Psoas muscle (tissue), 8 donors: Measurements from ENCODE around the gene SLC2A8. TPM values are rescaled to one million over a fixed set of nuclear protein-coding genes. Genes with fewer than 3 reads are reported as not detected.

ENCODE experiments used
- ATAC-seq, 4 donors: fragments of 200-7000 bp; cut with Tn5 transposase; one replicate each; pipeline ENCODE4 v1.9.1; 2020; ENCODE audit warnings: moderate library complexity in 3 of 4, mild to moderate bottlenecking in 2 of 4
- DNase-seq, 2 donors: peaks; one replicate each; pipeline ENCODE4 v3.0.0-alpha.2; 2020
- H3K27ac ChIP-seq: fragments of 200-600 bp; one replicate; pipeline ENCODE4 v1.8.0; 2022
- H3K27me3 ChIP-seq, 3 donors: fragments of 200-600 bp in 1 of 3; one replicate each; pipeline versions ENCODE4 v1.6.1 to v1.8.0; 2013 to 2022; ENCODE audit warnings: low read length in 2 of 3, mild to moderate bottlenecking in 2 of 3, moderate library complexity in 1 of 3; ENCODE audit not compliant: insufficient read depth in 3 of 3
- H3K36me3 ChIP-seq, 2 donors: fragments of 200-600 bp in 1 of 2; one replicate each; pipeline versions ENCODE4 v1.6.1 to v1.8.0; 2013 to 2022; ENCODE audit warnings: low read depth in 1 of 2, mild to moderate bottlenecking in 1 of 2, moderate library complexity in 1 of 2; ENCODE audit not compliant: insufficient read depth in 1 of 2
- H3K4me1 ChIP-seq: fragments of 200-600 bp; one replicate; pipeline ENCODE4 v1.8.0; 2022
- H3K4me3 ChIP-seq: fragments of 200-600 bp; one replicate; pipeline ENCODE4 v1.8.0; 2022; ENCODE audit warnings: mild to moderate bottlenecking
- H3K9me3 ChIP-seq: fragments of 200-600 bp; one replicate; pipeline ENCODE4 v1.8.0; 2022
- WGBS, 3 donors: extraction: QIAGEN DNeasy Blood & Tissue Kit; methylation state at CpG; one replicate each; pipeline versions ENCODE4 v1.1.6 to v1.1.7; 2013; 5-methylcytosine and 5-hydroxymethylcytosine counted together
- intact Hi-C, 2 donors: fragments of 100-400 bp; cut with DNase I; formaldehyde crosslinking; loops; one replicate each; pipeline versions ENCODE4 v1.11.0 to v1.14.2; 2022
- polyA plus RNA-seq, 3 donors: library from polyadenylated mRNA; stranded (reverse); fragments of 200-250 nt; gene quantifications; one replicate each; pipeline ENCODE4 v1.2.3, GENCODE V29; 2013
- total RNA-seq, 4 donors: library from RNA; stranded (reverse); fragmentation: NEBNext Ultra II Directional in 2 of 4; extraction: Animal tissue kit (Norgen Biotek cat#: 25700) in 2 of 4; gene quantifications; one replicate each; pipeline versions ENCODE4 v1.2.1 to v1.2.4, GENCODE V29; 2021 to 2023
- TF ChIP-seq, protein P1 (sequence below): fragments of 200-600 bp; IDR thresholded peaks from one replicate; pipeline ENCODE4 v1.8.0; 2022; ENCODE audit warnings: antibody characterized with exemption
- donor health status: healthy with polysubstance abuse.
- donor health status: DM: no; HTN: no; CAD: no; lungs with moderate emphysema.
- donor health status: Bipolar disorder and iron deficiency.
- donor health status: healthy.
- donor health status: DM: yes; HTN: yes; CAD: no.
- donor health status: DM: no; HTN: no; CAD: no.
- donor health status: DM: no; HTN: no; CAD: no.
- donor health status: DM: yes; HTN: yes; CAD: no.

Gene SLC2A8
- total and polyA plus RNA-seq, 7 donors = 13.2 to 20.3 (median 16.3) TPM

DNA sequence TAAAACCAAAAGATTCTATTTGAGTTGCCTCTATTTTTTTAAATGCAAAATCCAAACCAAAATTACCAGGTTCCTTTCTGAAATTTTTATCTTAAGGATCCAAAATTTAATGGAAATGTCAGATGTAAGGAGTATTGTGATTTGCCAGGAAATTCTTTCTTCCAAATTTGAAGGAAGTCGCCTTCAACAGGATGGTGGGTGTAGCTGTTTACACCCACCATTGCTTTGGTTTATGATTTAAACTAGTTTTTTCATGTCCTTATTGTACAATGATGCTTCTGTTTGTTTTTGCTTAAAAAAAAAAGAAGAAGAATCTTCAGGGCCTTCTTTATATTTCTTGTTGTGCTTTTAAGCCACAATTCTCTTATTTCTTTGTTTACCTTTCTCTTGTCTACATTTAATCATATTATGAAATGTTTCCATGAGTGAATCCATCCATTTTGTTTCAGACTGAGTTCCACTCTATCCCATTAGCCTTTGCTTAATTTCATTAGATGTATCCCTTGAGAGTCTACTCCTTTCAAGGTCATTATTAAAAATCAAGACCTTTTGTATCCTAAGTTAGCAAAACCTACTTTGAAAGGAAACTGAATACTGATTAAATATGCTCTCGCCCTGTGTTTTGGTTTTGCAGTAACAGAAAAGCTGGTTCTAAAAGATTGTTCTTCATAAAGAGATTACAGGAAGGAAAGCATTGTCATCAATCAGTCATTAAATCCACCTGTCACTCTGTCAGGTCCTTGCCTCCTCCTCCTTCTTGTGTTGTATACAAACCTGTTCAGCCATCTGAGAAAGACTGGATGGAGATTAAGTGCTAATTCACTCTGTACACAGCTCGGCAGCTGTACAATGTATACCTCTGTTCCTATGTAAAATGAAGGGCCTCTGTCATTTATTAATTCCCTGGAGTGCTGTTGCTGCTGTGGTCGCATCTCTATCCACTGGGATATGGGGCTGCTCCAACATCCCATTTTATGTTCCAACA is 45.5 kb upstream of the SLC2A8 start:
- Histone ChIP-seq H3K36me3 (peaks cover 0 to 16% of the 10 kb centered on the region in 2 donors), H3K4me1 (peaks cover 10% of the 10 kb centered on the region), H3K27me3 (no peaks in the 10 kb centered on the region), H3K27ac (peak overlapping the region; percentile 78), H3K4me3 (no peak overlapping the region), H3K9me3 (no peaks in the 10 kb centered on the region)
- ATAC-seq = no peak
- no peak for DNase-seq
- intact Hi-C loops = no loop called here
- WGBS, 3 donors = 78 to 83% (median 79%) methylated on average over 4 of the region's 4 CpGs
- TF ChIP-seq, protein P1, sequence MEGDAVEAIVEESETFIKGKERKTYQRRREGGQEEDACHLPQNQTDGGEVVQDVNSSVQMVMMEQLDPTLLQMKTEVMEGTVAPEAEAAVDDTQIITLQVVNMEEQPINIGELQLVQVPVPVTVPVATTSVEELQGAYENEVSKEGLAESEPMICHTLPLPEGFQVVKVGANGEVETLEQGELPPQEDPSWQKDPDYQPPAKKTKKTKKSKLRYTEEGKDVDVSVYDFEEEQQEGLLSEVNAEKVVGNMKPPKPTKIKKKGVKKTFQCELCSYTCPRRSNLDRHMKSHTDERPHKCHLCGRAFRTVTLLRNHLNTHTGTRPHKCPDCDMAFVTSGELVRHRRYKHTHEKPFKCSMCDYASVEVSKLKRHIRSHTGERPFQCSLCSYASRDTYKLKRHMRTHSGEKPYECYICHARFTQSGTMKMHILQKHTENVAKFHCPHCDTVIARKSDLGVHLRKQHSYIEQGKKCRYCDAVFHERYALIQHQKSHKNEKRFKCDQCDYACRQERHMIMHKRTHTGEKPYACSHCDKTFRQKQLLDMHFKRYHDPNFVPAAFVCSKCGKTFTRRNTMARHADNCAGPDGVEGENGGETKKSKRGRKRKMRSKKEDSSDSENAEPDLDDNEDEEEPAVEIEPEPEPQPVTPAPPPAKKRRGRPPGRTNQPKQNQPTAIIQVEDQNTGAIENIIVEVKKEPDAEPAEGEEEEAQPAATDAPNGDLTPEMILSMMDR = no peak

DNA sequence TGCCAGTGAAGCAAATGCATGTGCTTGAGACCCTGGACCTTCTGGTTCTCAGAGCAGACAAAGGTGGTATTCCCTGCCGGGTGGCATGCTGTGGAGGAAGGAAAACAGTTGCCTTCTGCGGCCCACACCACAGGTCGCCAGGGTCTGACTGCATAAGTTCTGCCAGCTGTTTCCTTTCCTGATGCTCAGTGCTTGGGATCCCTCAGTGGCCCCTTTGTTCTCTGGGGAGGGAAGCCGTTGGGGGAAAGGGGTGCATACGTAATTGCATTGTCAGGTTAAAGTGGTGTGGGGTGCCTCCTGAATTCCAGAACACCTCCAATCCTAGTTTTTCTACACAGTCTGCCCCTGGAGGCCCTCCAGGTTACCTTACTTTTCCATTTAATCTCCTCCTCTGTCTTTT is 43.1 kb upstream of the SLC2A8 start:
- Histone ChIP-seq H3K4me1 (peaks cover 10% of the 10 kb centered on the region), H3K4me3 (no peak overlapping the region), H3K9me3 (no peaks in the 10 kb centered on the region), H3K27me3 (no peaks in the 10 kb centered on the region), H3K36me3 (peaks cover 3 to 28% of the 10 kb centered on the region in 2 donors), H3K27ac (no peak overlapping the region)
- ATAC-seq (no peak), DNase-seq (no peak)
- TF ChIP-seq, protein P1 = no peak
- 46 to 68% (median 61%) methylated on average over 5 of the region's 5 CpGs for WGBS, 3 donors
- intact Hi-C loops = no loop called here

DNA sequence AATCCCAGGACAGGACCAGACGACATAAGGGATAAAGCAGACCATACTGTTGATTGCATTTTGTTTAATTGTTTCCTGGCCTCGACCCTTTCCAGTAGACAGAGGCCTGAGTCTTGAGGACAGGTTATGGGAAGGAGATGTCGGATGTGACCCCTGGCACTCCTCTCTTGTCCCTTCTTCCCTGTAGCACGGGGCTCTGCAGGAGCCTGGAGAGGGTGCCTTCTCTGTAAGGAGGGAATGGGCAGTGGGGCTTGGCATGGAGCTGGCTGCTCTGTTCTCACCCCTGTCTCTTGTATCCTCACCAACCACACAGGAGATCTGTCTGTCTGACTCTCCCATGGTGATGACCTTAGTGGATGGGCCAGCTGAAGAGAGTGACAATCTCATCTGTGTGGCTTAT is 40.1 kb upstream of the SLC2A8 start:
- TF ChIP-seq, protein P1 = no peak
- Histone ChIP-seq H3K9me3 (no peaks in the 10 kb centered on the region), H3K27ac (no peak overlapping the region), H3K27me3 (no peaks in the 10 kb centered on the region), H3K4me1 (peaks cover 8% of the 10 kb centered on the region), H3K4me3 (no peak overlapping the region), H3K36me3 (peaks cover 3 to 28% of the 10 kb centered on the region in 2 donors)
- ATAC-seq (no peak), DNase-seq (no peak)
- 80 to 96% (median 90%) methylated on average over 4 of the region's 4 CpGs for WGBS, 3 donors
- intact Hi-C loops = no loop called here

DNA sequence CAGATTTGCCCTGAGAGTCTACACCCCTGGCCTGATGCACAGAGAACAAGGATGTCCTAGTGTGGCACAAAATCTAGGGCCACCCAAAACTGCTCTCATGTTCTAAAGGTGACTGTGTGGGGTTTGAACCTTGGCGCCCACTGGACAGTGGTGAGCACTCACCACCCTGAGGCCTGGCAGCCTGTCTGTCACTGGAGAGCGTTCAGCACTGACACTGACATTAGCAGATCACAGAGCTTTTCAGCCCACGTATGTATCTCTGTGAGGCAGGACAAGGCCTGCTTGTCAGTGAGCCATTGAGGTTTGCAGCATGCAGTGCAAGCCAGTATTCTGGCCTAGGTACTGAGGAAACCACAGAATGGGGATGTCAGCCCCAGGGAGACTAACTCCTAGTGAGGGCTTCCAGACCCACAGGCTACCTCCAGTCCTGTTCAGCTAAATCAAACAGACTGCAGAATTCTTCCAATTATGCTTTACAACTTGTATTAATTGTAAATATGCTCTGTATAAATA is 38.9 kb upstream of the SLC2A8 start:
- DNase-seq (no peak), ATAC-seq (no peak)
- 73 to 90% (median 77%) methylated on average over 3 of the region's 3 CpGs for WGBS, 3 donors
- TF ChIP-seq, protein P1 = no peak
- peaks cover 8% of the 10 kb centered on the region for H3K4me1 ChIP-seq
- H3K4me3 ChIP-seq = no peak overlapping the region
- intact Hi-C loops = no loop called here
- H3K27me3 ChIP-seq = no peaks in the 10 kb centered on the region
- H3K36me3 ChIP-seq = peaks cover 3 to 28% of the 10 kb centered on the region in 2 donors
- H3K9me3 ChIP-seq = no peaks in the 10 kb centered on the region
- peak overlapping the region; percentile 8 for H3K27ac ChIP-seq
